Glutamatergic neuron (in vitro differentiated cells): ENCODE data around the gene CDH1. TPM values are rescaled to one million over a fixed set of nuclear protein-coding genes. Genes with fewer than 3 reads are reported as not detected.

ENCODE experiments used
- DNase-seq: peaks from one replicate; pipeline ENCODE4 v3.0.0; 2022
- H3K27ac Mint-ChIP-seq: one replicate; pipeline ENCODE4 v1.8.0; 2020; ENCODE audit warnings: mild to moderate bottlenecking, mixed read lengths, inconsistent platforms; ENCODE audit not compliant: unreplicated experiment
- H3K27me3 Mint-ChIP-seq: one replicate; pipeline ENCODE4 v1.8.0; 2020; ENCODE audit warnings: mild to moderate bottlenecking, moderate library complexity, mixed read lengths, inconsistent platforms; ENCODE audit not compliant: unreplicated experiment
- H3K36me3 Mint-ChIP-seq: one replicate; pipeline ENCODE4 v1.8.0; 2020; ENCODE audit warnings: mild to moderate bottlenecking, mixed read lengths, inconsistent platforms; ENCODE audit not compliant: unreplicated experiment
- H3K4me1 Mint-ChIP-seq: one replicate; pipeline ENCODE4 v1.8.0; 2020; ENCODE audit warnings: mild to moderate bottlenecking, low read depth, mixed read lengths, inconsistent platforms; ENCODE audit not compliant: unreplicated experiment
- H3K4me3 Mint-ChIP-seq: one replicate; pipeline ENCODE4 v1.8.0; 2020; ENCODE audit warnings: mild to moderate bottlenecking, mixed read lengths, inconsistent platforms; ENCODE audit not compliant: unreplicated experiment
- H3K9me3 Mint-ChIP-seq: one replicate; pipeline ENCODE4 v1.8.0; 2020; ENCODE audit warnings: mild to moderate bottlenecking, moderate library complexity, mixed read lengths, inconsistent platforms; ENCODE audit not compliant: unreplicated experiment
- total RNA-seq: library from RNA; stranded (reverse); fragmentation: NEBNext Ultra II Directional; extraction: Animal tissue kit (Norgen Biotek cat#: 25700); gene quantifications from one replicate; pipeline ENCODE4 v1.2.1, GENCODE V29; 2021; ENCODE audit not compliant: unreplicated experiment
- TF ChIP-seq, protein P1 (sequence below): fragments of 200-600 bp; sonication (generic); IDR thresholded peaks from one replicate; pipeline ENCODE4 v1.5.0; 2021; ENCODE audit not compliant: partially characterized antibody, unreplicated experiment

The CDH1 gene
- total RNA-seq, 1 donor from 2014 or later = 1.9 TPM

DNA sequence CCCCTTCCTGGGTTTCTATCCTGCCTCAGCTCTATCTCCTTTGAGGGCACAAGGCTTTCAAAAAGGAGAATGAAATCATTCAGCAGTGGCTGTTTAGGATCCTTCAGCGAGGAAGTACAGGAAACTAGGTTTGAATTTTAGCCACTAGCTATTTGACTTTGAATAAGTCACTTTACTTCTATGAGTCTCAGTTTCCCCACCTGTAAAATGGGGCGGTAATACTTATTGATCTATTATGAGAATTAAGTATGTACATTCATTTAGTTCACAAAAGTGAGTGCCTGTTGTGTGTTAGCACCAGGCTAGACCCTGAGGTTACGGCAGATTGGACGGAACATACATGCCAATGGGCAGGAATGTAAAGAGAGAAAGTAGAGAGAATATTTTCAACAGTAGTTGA is 6.6 kb downstream of the CDH1 start:
- Mint-ChIP-seq H3K27me3 (peaks cover 4% of the 10 kb centered on the region), H3K4me1 (no peaks in the 10 kb centered on the region), H3K27ac (no peak overlapping the region), H3K36me3 (no peaks in the 10 kb centered on the region), H3K9me3 (no peaks in the 10 kb centered on the region), H3K4me3 (no peak overlapping the region)
- TF ChIP-seq, protein P1, sequence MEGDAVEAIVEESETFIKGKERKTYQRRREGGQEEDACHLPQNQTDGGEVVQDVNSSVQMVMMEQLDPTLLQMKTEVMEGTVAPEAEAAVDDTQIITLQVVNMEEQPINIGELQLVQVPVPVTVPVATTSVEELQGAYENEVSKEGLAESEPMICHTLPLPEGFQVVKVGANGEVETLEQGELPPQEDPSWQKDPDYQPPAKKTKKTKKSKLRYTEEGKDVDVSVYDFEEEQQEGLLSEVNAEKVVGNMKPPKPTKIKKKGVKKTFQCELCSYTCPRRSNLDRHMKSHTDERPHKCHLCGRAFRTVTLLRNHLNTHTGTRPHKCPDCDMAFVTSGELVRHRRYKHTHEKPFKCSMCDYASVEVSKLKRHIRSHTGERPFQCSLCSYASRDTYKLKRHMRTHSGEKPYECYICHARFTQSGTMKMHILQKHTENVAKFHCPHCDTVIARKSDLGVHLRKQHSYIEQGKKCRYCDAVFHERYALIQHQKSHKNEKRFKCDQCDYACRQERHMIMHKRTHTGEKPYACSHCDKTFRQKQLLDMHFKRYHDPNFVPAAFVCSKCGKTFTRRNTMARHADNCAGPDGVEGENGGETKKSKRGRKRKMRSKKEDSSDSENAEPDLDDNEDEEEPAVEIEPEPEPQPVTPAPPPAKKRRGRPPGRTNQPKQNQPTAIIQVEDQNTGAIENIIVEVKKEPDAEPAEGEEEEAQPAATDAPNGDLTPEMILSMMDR = no peak
- no peak for DNase-seq

DNA sequence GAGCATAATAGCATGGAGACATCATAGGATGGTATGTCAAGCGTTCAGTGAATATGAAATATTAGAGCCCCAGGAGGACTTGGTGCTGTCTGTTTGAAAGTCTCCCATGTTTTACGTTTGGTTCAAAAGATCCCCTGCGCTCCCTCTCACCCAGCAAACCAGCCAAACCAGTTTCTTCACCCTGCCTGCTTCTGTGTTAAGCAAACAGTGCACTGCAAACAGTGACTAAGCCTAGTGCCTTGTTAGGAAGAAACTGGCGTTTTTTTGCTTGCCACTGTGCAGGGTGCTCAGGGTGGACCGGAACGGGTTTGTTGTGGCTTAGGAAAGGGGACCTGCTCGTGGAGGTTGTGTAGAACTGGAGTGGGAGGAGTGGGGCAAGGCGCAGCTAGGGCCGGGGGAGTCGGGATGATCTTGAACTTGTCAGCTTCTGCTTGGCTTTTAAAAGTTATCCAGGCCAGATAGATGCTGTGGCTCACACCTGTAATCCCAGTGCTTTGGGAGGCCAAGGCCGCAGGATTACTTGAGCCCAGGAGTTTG is 7.7 kb downstream of the CDH1 start:
- Mint-ChIP-seq H3K27me3 (peaks cover 4% of the 10 kb centered on the region), H3K4me1 (no peaks in the 10 kb centered on the region), H3K4me3 (no peak overlapping the region), H3K27ac (no peak overlapping the region), H3K36me3 (no peaks in the 10 kb centered on the region), H3K9me3 (no peaks in the 10 kb centered on the region)
- TF ChIP-seq, protein P1 = no peak
- DNase-seq = no peak

DNA sequence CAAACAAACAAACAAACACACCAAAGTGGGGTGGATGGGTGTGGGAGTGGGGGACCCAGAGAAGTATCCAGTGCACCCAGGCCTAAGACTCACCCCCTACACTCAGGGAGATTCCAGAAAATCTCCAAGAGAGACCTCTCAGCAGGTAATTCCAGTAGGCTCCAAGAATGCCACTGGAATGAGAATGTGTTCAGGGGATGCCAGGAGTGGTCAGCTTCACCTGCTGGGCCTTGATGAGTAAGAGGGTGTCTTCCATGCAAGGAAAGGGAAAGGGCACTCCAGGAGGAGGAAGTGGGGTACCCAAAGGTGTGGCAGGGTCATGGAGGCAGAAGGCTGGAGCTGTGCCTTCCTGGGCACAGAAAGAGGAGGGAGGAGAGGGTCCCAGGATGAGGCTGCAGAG is 9.9 kb downstream of the CDH1 start:
- H3K36me3 Mint-ChIP-seq = no peaks in the 10 kb centered on the region
- no peak overlapping the region for H3K4me3 Mint-ChIP-seq
- TF ChIP-seq, protein P1 = no peak
- no peaks in the 10 kb centered on the region for H3K4me1 Mint-ChIP-seq
- no peak overlapping the region for H3K27ac Mint-ChIP-seq
- no peaks in the 10 kb centered on the region for H3K9me3 Mint-ChIP-seq
- peaks cover 4% of the 10 kb centered on the region for H3K27me3 Mint-ChIP-seq
- no peak for DNase-seq

DNA sequence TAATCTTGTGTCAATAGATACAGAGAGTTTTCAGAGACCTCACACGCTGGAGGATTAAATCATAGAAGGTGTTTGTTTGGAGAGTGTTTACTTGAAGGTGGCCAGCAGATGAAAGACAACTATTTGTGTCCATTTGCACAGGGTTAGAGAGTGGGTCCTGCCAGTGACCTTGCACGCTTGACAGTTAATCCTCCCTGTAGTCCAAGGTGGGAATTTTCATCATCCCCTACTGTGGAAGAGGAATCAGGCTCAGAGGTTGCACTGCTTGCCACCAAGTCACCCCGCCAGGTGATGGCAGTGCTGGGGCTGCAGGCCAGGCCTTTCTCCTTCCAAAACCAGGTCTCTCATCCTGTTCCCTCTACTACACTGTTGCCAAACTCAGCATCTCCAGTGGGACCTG is 12.3 kb downstream of the CDH1 start:
- H3K9me3 Mint-ChIP-seq = no peaks in the 10 kb centered on the region
- H3K27me3 Mint-ChIP-seq = peaks cover 3% of the 10 kb centered on the region
- H3K4me3 Mint-ChIP-seq = no peak overlapping the region
- no peaks in the 10 kb centered on the region for H3K36me3 Mint-ChIP-seq
- H3K4me1 Mint-ChIP-seq = peaks cover 4% of the 10 kb centered on the region
- H3K27ac Mint-ChIP-seq = no peak overlapping the region
- TF ChIP-seq, protein P1 = no peak
- DNase-seq = no peak

DNA sequence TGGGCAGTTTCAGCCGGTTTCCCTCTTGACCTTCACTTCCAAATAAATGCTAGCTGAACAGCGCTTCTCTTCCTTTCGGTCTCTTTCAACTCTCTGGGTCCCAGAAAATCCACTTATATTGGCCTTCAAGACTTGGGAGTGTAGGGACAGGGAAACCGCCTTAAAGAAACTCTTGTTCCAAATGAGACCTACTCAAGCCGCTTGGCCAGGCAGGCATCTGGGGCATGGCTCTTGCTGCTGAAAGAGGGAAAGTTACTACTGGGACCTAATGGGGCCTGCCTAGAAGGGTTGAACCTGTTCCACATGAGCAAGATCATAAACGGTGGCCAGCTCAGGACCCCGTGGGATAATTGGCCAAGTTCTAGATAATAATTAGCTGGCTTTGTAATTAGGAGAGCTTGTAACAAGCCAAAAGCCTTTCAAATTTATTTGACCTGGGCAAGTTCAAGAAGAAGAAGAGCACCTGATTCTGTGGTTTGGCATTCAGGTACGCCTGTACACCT is 13.2 kb downstream of the CDH1 start:
- Mint-ChIP-seq H3K4me1 (peaks cover 4% of the 10 kb centered on the region), H3K9me3 (no peaks in the 10 kb centered on the region), H3K36me3 (no peaks in the 10 kb centered on the region), H3K4me3 (no peak overlapping the region), H3K27ac (no peak overlapping the region), H3K27me3 (peaks cover 2% of the 10 kb centered on the region)
- TF ChIP-seq, protein P1 = no peak
- no peak for DNase-seq
